HEK293T (cell line): ENCODE results near the gene CIROP.

Experiments used
- ARNT ChIP-seq: fragments of 450-650 bp; IDR thresholded peaks from 2 replicates; pipeline ENCODE4 v1.6.1; 2017; ENCODE audit warnings: mild to moderate bottlenecking
- BHLHE40 ChIP-seq: fragments of 450-650 bp; IDR thresholded peaks from 2 replicates; pipeline ENCODE4 v1.6.1; 2016; ENCODE audit warnings: mild to moderate bottlenecking, moderate library complexity, borderline replicate concordance
- CTBP1 ChIP-seq: fragments of 450-650 bp; IDR thresholded peaks from 2 replicates; pipeline ENCODE4 v1.6.1; 2016; ENCODE audit warnings: borderline replicate concordance
- FOXA1 ChIP-seq: fragments of 450-650 bp; IDR thresholded peaks from 2 replicates; pipeline ENCODE4 v1.6.1; 2016; ENCODE audit warnings: mild to moderate bottlenecking
- FOXK2 ChIP-seq: fragments of 450-650 bp; IDR thresholded peaks from 2 replicates; pipeline ENCODE4 v1.6.1; 2016; ENCODE audit warnings: mild to moderate bottlenecking
- FOXM1 ChIP-seq: fragments of 450-650 bp; IDR thresholded peaks from 2 replicates; pipeline ENCODE4 v1.6.1; 2017; ENCODE audit warnings: mild to moderate bottlenecking, borderline replicate concordance
- HDGF ChIP-seq: fragments of 450-650 bp; IDR thresholded peaks from 2 replicates; pipeline ENCODE4 v1.6.1; 2017; ENCODE audit warnings: antibody characterized with exemption, borderline replicate concordance
- LEF1 ChIP-seq: fragments of 450-650 bp; IDR thresholded peaks from 2 replicates; pipeline ENCODE4 v1.6.1; 2017; ENCODE audit warnings: mild to moderate bottlenecking, borderline replicate concordance
- SP1 ChIP-seq: fragments of 450-650 bp; IDR thresholded peaks from 2 replicates; pipeline ENCODE4 v1.6.1; 2017
- SUZ12 ChIP-seq: fragments of 450-650 bp; IDR thresholded peaks from 2 replicates; pipeline ENCODE4 v1.6.1; 2016; ENCODE audit warnings: mild to moderate bottlenecking
- TARDBP ChIP-seq: fragments of 450-650 bp; IDR thresholded peaks from 2 replicates; pipeline ENCODE4 v1.6.1; 2016
- ZNF384 ChIP-seq: fragments of 450-650 bp; IDR thresholded peaks from 2 replicates; pipeline ENCODE4 v1.6.1; 2016
- TF ChIP-seq, protein P1 (sequence below): fragments of 450-650 bp; IDR thresholded peaks from 2 replicates; pipeline ENCODE4 v1.6.1; 2016

DNA sequence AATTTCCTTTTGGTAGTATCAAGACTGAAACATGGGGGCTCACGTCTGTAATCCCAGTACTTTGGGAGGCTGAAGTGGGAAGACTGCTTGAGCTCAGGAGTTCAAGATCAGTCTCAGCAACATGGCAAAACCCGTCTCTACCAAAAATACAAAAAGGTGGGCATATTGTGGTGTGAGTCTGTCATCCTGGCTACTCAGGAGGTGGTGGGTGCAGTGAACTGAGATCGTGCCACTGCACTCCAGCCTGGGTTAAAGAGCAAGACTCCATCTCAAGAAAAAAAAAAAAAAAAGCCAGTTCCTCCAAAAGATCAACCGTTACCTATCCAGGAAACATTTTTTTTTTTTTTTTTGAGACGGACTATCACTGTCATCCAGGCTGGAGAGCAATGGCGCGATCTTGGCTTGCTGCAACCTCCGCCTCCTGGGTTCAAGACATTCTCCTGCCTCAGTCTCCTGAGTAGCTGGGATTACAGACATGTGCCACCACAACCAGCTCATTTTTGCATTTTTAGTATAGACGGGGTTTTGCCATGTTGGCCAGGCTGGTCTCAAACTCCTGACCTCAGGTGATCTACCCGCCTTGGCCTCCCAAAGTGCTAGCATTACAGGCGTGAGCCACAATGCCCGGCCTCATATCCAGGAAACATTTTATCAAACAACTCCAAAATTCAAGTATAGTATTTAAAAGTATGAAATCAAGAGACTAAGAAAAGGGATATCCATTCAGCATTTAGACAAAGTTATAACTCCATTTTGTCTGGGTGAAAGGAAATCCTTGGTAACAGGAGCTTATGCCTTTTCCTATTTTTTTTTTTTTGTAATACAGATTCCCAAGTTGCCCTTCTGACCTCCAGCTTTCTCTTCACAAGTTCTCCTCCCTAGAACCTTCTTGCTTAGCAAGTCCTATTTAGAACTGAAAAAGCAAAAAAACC is 13.2 kb downstream of the CIROP start:
- no peak for TF ChIP-seq SUZ12
- TF ChIP-seq LEF1 = no peak
- no peak for TF ChIP-seq HDGF
- no peak for TF ChIP-seq SP1
- TF ChIP-seq, protein P1, sequence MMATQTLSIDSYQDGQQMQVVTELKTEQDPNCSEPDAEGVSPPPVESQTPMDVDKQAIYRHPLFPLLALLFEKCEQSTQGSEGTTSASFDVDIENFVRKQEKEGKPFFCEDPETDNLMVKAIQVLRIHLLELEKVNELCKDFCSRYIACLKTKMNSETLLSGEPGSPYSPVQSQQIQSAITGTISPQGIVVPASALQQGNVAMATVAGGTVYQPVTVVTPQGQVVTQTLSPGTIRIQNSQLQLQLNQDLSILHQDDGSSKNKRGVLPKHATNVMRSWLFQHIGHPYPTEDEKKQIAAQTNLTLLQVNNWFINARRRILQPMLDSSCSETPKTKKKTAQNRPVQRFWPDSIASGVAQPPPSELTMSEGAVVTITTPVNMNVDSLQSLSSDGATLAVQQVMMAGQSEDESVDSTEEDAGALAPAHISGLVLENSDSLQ = no peak
- no peak for TF ChIP-seq BHLHE40
- TF ChIP-seq FOXA1 = no peak
- TF ChIP-seq ARNT = no peak
- no peak for TF ChIP-seq FOXK2
- no peak for TF ChIP-seq FOXM1
- no peak for TF ChIP-seq TARDBP
- TF ChIP-seq CTBP1 = no peak
- TF ChIP-seq ZNF384 = no peak
